Adrenal gland (tissue), 12 donors: Measurements from ENCODE around the gene SPNS3. TPM values are rescaled to one million over a fixed set of nuclear protein-coding genes. Genes with fewer than 3 reads are reported as not detected.

ENCODE experiments used
- DNase-seq, 7 donors: peaks; one replicate each; pipeline ENCODE4 v3.0.0-alpha.2; 2019 to 2020
- H3K27ac ChIP-seq, 5 donors: fragments of 200-600 bp; sonication (generic) in 4 of 5; 1 replicate in 3 of 5; 2 replicates in 2 of 5; pipeline versions ENCODE4 v1.5.1 to v1.8.0; 2016 to 2020; ENCODE audit warnings: mild to moderate bottlenecking in 1 of 5
- H3K27me3 ChIP-seq: fragments of 200-600 bp; 2 replicates; pipeline ENCODE4 v1.8.0; 2021
- H3K36me3 ChIP-seq, 2 donors: fragments of 200-600 bp; replicated peaks in 1 of 2; 1 replicate in 1 of 2; 2 replicates in 1 of 2; pipeline versions ENCODE4 v1.5.1 to v1.8.0; 2018 to 2022
- H3K4me1 ChIP-seq, 2 donors: fragments of 200-600 bp; replicated peaks in 1 of 2; 1 replicate in 1 of 2; 2 replicates in 1 of 2; pipeline versions ENCODE4 v1.5.1 to v1.8.0; 2018 to 2021
- H3K4me3 ChIP-seq, 4 donors: fragments of 200-600 bp; sonication (generic) in 3 of 4; one replicate each; pipeline ENCODE4 v1.5.1; 2016 to 2018
- H3K9me3 ChIP-seq, 3 donors: fragments of 200-600 bp; sonication (generic) in 1 of 3; replicated peaks in 1 of 3; 1 replicate in 2 of 3; 2 replicates in 1 of 3; pipeline versions ENCODE4 v1.5.1 to v1.8.0; 2016 to 2021
- POLR2A ChIP-seq, 2 donors: fragments of 450-650 bp; IDR thresholded peaks; one replicate each; pipeline ENCODE4 v1.6.1; 2017; ENCODE audit warnings: antibody characterized with exemption in 2 of 2, mild to moderate bottlenecking in 2 of 2, moderate library complexity in 1 of 2
- WGBS, 4 donors: extraction: QIAGEN DNeasy Blood & Tissue Kit in 2 of 4; methylation state at CpG; one replicate each; pipeline versions ENCODE4 v1.1.5 to v1.1.7; 2013 to 2017; 5-methylcytosine and 5-hydroxymethylcytosine counted together
- intact Hi-C, 2 donors: fragments of 100-400 bp; cut with DNase I; formaldehyde crosslinking; loops; one replicate each; pipeline versions ENCODE4 v1.14.1 to v1.15.0; 2022 to 2023
- polyA plus RNA-seq, 3 donors: library from polyadenylated mRNA; stranded (reverse); fragments of 200-250 nt in 2 of 3; fragments of 350-450 nt in 1 of 3; fragmentation: Illumina TruSeq in 1 of 3; extraction: RNeasy Lipid Tissue Mini Kit (QIAGEN cat#74804) in 1 of 3; gene quantifications; one replicate each; pipeline ENCODE4 v1.2.3, GENCODE V29; 2013 to 2014
- total RNA-seq, 9 donors: library from RNA; depleted of rRNA in 4 of 9; stranded (reverse); fragments of >200 nt in 4 of 9; fragments of 120-200 nt in 1 of 9; fragmentation: NEBNext Ultra II Directional in 1 of 9; extraction: Animal tissue kit (Norgen Biotek cat#: 25700) in 1 of 9; gene quantifications; one replicate each; pipeline versions ENCODE4 v1.1.0 to v1.2.4, GENCODE V29; 2013 to 2023
- TF ChIP-seq, protein P1 (sequence below), 6 experiments: fragments of 450-650 bp in 4 of 6; fragments of 200-600 bp in 2 of 6; sonication (generic) in 1 of 6; IDR thresholded peaks; 1 replicate in 5 of 6; 2 replicates in 1 of 6; pipeline versions ENCODE4 v1.5.1 to v1.8.0; 2016 to 2021; ENCODE audit warnings: antibody characterized with exemption in 6 of 6, mild to moderate bottlenecking in 2 of 6, moderate library complexity in 1 of 6
- donor health status: healthy with polysubstance abuse.
- donor health status: Bipolar disorder and iron deficiency.
- donor health status: DM: yes; HTN: yes; CAD: no.
- donor health status: DM: no; HTN: no; CAD: no.
- donor health status: DM: no; HTN: no; CAD: no.
- donor health status: DM: yes; HTN: yes; CAD: no.

The SPNS3 gene
- total and polyA plus RNA-seq, 12 donors = 0.33 to 10.5 (median 4.3) TPM

- Histone ChIP-seq H3K27me3 (no peaks in the 10 kb centered on the region), H3K27ac (peak overlapping the region in 1 of 5 donors; percentile 34), H3K36me3 (no peaks in the 10 kb centered on the region), H3K9me3 (no peaks in the 10 kb centered on the region), H3K4me1 (peaks cover 10 to 22% of the 10 kb centered on the region in 2 donors), H3K4me3 (no peak overlapping the region)
- no peak for TF ChIP-seq POLR2A (IDR thresholded peaks at IDR 0.05)
- TF ChIP-seq, protein P1, sequence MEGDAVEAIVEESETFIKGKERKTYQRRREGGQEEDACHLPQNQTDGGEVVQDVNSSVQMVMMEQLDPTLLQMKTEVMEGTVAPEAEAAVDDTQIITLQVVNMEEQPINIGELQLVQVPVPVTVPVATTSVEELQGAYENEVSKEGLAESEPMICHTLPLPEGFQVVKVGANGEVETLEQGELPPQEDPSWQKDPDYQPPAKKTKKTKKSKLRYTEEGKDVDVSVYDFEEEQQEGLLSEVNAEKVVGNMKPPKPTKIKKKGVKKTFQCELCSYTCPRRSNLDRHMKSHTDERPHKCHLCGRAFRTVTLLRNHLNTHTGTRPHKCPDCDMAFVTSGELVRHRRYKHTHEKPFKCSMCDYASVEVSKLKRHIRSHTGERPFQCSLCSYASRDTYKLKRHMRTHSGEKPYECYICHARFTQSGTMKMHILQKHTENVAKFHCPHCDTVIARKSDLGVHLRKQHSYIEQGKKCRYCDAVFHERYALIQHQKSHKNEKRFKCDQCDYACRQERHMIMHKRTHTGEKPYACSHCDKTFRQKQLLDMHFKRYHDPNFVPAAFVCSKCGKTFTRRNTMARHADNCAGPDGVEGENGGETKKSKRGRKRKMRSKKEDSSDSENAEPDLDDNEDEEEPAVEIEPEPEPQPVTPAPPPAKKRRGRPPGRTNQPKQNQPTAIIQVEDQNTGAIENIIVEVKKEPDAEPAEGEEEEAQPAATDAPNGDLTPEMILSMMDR (IDR thresholded peaks at IDR 0.05) = no peak
- WGBS, 4 donors = 87 to 94% (median 92%) methylated on average over 9 to 17 of the region's 17 CpGs
- no peak for DNase-seq
- intact Hi-C loops = no loop called here
These were observed 98.4 kb downstream of the SPNS3 start for GRCh38 chr17:4531988-4532736.

DNA sequence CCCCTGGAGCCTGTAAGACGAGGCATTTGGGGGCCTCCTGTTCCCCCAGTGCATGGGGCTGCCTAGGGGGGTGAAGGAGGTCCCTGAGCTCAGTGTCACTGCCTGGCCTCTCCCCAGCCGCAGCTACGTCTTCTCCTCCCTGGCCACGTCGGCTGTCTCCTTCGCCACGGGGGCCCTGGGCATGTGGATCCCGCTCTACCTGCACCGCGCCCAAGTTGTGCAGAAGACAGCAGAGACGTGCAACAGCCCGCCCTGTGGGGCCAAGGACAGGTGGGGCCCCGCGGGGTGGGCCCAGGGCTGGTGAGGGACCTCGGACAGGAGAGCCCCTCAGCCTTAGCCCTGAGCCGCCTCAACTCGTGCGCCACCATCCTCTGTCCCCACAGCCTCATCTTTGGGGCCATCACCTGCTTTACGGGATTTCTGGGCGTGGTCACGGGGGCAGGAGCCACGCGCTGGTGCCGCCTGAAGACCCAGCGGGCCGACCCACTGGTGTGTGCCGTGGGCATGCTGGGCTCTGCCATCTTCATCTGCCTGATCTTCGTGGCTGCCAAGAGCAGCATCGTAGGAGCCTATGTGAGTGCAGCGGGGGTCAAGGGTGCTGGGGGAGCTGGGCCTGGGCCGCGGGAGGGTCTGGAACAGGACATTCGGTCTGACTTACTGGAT lies 99.3 kb downstream of the SPNS3 start:
- Histone ChIP-seq H3K9me3 (no peaks in the 10 kb centered on the region), H3K27ac (no peak overlapping the region), H3K36me3 (no peaks in the 10 kb centered on the region), H3K4me3 (no peak overlapping the region), H3K4me1 (peaks cover 10 to 30% of the 10 kb centered on the region in 2 donors), H3K27me3 (no peaks in the 10 kb centered on the region)
- 85 to 94% (median 88%) methylated on average over 22 to 33 of the region's 33 CpGs for WGBS, 4 donors
- TF ChIP-seq, protein P1 (IDR thresholded peaks at IDR 0.05) = no peak
- no peak for TF ChIP-seq POLR2A (IDR thresholded peaks at IDR 0.05)
- intact Hi-C loops = no loop called here
- no peak for DNase-seq

DNA sequence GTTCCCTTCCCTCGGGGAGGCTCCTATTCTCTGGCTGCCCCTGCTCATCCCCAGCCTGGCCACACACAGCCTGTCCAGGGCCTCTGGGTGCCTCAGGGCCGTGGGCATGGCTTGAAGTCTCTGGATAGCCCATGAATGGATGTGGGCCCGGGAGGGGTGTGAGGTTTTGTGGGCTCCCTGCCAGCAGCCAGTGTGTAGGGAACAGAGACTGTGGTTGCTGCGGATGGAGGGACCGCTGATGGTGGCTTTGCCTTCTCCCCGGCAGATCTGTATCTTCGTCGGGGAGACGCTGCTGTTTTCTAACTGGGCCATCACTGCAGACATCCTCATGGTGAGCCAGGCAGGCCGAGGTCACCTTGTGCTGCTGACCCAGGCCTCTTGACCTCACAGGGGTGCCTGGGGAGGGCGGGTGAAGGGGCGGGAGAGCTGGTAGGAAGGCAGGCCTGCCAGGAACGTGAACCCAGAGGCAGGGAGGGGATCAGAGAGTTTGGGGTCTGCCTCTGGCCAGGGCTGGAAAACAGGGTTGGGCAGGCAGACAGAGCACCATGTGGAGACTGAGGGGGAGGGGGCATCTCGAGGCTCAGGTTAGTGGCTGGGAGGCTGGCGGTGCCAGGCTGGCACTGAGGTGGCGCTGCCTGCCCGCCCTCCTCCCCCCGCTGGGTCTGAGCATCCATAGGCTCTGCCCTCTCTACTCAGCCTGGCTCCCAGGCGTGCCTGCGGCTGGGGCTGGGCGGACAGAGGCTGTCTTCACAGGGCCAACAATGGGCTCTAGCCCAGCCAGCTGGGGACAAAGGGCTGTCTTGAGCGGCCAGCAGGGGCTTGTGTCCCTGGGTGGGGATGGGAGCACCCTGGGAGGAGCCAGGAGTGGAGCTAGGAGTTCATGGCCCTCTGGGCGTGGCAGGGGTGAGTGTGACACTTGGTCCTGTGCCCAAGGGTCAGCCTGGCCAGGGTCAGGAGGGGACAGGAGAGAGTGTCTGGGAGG lies 100.1 kb downstream of the SPNS3 start:
- no peaks in the 10 kb centered on the region for H3K9me3 ChIP-seq
- peaks cover 10 to 32% of the 10 kb centered on the region in 2 donors for H3K4me1 ChIP-seq
- TF ChIP-seq, protein P1 (IDR thresholded peaks at IDR 0.05) = no peak
- no peak for TF ChIP-seq POLR2A (IDR thresholded peaks at IDR 0.05)
- no peak for DNase-seq
- H3K36me3 ChIP-seq = peaks cover 0 to 4% of the 10 kb centered on the region in 2 donors
- intact Hi-C loops = no loop called here
- no peak overlapping the region for H3K4me3 ChIP-seq
- H3K27me3 ChIP-seq = no peaks in the 10 kb centered on the region
- peak overlapping the region in 1 of 5 donors; percentile 61 for H3K27ac ChIP-seq
- WGBS, 4 donors = 46 to 64% (median 55%) methylated on average over 6 to 23 of the region's 23 CpGs

DNA sequence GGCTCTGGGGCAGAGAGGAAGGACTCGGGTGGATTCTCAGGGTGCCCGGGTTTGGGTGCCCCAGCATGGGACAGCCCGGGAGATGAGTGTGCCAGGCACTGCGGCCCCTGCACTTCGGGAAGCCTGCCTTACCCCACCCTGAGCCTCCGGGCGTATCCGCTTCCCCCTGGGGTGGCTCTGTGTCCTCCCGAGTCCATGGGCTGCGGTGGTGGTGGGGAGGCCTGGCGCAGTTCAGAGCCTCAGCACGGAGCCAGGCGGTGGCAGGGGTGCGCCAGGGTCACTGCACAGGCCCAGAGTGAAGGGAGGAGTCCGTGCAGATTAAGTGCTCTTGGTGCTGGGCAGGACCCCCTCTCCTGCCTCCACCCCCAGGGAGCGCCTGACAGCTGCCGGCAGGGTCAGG lies 100.8 kb downstream of the SPNS3 start:
- no peaks in the 10 kb centered on the region for H3K27me3 ChIP-seq
- TF ChIP-seq POLR2A (IDR thresholded peaks at IDR 0.05) = no peak
- H3K4me1 ChIP-seq = peaks cover 10 to 32% of the 10 kb centered on the region in 2 donors
- no peak for DNase-seq
- 53 to 76% (median 69%) methylated on average over 3 to 17 of the region's 17 CpGs for WGBS, 4 donors
- no peak overlapping the region for H3K4me3 ChIP-seq
- H3K9me3 ChIP-seq = no peaks in the 10 kb centered on the region
- peaks cover 0 to 11% of the 10 kb centered on the region in 2 donors for H3K36me3 ChIP-seq
- intact Hi-C loops = no loop called here
- H3K27ac ChIP-seq = peak overlapping the region in 1 of 5 donors; percentile 61
